Spleen (tissue), 11 donors: ENCODE measurements around the gene RAB1A. TPM values are rescaled to one million over a fixed set of nuclear protein-coding genes. Genes with fewer than 3 reads are reported as not detected.
A peak's percentile ranks its signal among the peaks of the same experiment; 100 is the strongest.

Source experiments
- DNase-seq: peaks from one replicate; pipeline ENCODE4 v3.0.0-alpha.2; 2020
- H3K27ac ChIP-seq, 8 donors: fragments of 200-600 bp; sonication (generic) in 7 of 8; 1 replicate in 4 of 8; 2 replicates in 4 of 8; pipeline versions ENCODE4 v1.5.0 to v1.8.0; 2016 to 2021; ENCODE audit warnings: inconsistent platforms in 4 of 8, mild to moderate bottlenecking in 4 of 8, moderate library complexity in 1 of 8
- H3K27me3 ChIP-seq, 7 donors: fragments of 200-600 bp; sonication (generic) in 6 of 7; replicated peaks in 1 of 7; 1 replicate in 4 of 7; 2 replicates in 3 of 7; pipeline versions ENCODE4 v1.5.0 to v1.8.0; 2016 to 2021; ENCODE audit warnings: inconsistent platforms in 3 of 7, mild to moderate bottlenecking in 1 of 7
- H3K36me3 ChIP-seq, 6 donors: fragments of 200-600 bp; sonication (generic) in 5 of 6; 1 replicate in 4 of 6; 2 replicates in 2 of 6; pipeline versions ENCODE4 v1.5.0 to v1.8.0; 2016 to 2021; ENCODE audit warnings: inconsistent platforms in 2 of 6
- H3K4me1 ChIP-seq, 6 donors: fragments of 200-600 bp; sonication (generic) in 5 of 6; 1 replicate in 3 of 6; 2 replicates in 3 of 6; pipeline versions ENCODE4 v1.5.0 to v1.8.0; 2016 to 2021; ENCODE audit warnings: inconsistent platforms in 3 of 6
- H3K4me3 ChIP-seq, 8 donors: fragments of 200-600 bp; sonication (generic) in 7 of 8; 1 replicate in 4 of 8; 2 replicates in 4 of 8; pipeline versions ENCODE4 v1.5.0 to v1.8.0; 2016 to 2021; ENCODE audit warnings: inconsistent platforms in 4 of 8, mild to moderate bottlenecking in 4 of 8, moderate library complexity in 2 of 8
- H3K9me3 ChIP-seq, 8 donors: fragments of 200-600 bp; sonication (generic) in 7 of 8; 1 replicate in 4 of 8; 2 replicates in 4 of 8; pipeline versions ENCODE4 v1.5.0 to v1.8.0; 2016 to 2021; ENCODE audit warnings: inconsistent platforms in 4 of 8
- CTCF ChIP-seq, 11 experiments: fragments of 200-600 bp in 7 of 11; fragments of 450-650 bp in 4 of 11; sonication (generic) in 4 of 11; IDR thresholded peaks in 8 of 11; conservative IDR thresholded peaks in 3 of 11; 1 replicate in 7 of 11; 2 replicates in 4 of 11; pipeline versions ENCODE4 v1.4.0 to v1.8.0; 2016 to 2021; ENCODE audit warnings: antibody characterized with exemption in 11 of 11, inconsistent platforms in 4 of 11, mild to moderate bottlenecking in 1 of 11
- POLR2A ChIP-seq, 3 donors: fragments of 450-650 bp; IDR thresholded peaks; one replicate each; pipeline ENCODE4 v1.5.1; 2017; ENCODE audit warnings: antibody characterized with exemption in 3 of 3, mild to moderate bottlenecking in 1 of 3
- POLR2AphosphoS5 ChIP-seq, 3 donors: sonication (generic); formaldehyde crosslinking; IDR thresholded peaks; one replicate each; pipeline ENCODE4 v1.5.1; 2017; ENCODE audit warnings: antibody characterized with exemption in 3 of 3
- WGBS, 5 donors: extraction: QIAGEN DNeasy Blood & Tissue Kit in 3 of 5; methylation state at CpG; one replicate each; pipeline versions ENCODE4 v1.1.5 to v1.1.7; 2013 to 2018; 5-methylcytosine and 5-hydroxymethylcytosine counted together
- intact Hi-C: fragments of 100-400 bp; cut with DNase I; formaldehyde crosslinking; loops from one replicate; pipeline ENCODE4 v1.15.0; 2023; ENCODE audit warnings: low total_unique reads
- polyA plus RNA-seq, 3 donors: library from polyadenylated mRNA; stranded (reverse); fragments of 200-250 nt; gene quantifications; one replicate each; pipeline ENCODE4 v1.2.1, GENCODE V29; 2013
- total RNA-seq, 7 donors: library from RNA; depleted of rRNA in 3 of 7; stranded (reverse); fragments of >200 nt in 3 of 7; fragmentation: NEBNext Ultra II Directional in 4 of 7; extraction: Animal tissue kit (Norgen Biotek cat#: 25700) in 4 of 7; gene quantifications; one replicate each; pipeline versions ENCODE4 v1.1.0 to v1.2.1, GENCODE V29; 2016 to 2021
- donor health status: healthy with polysubstance abuse.
- donor health status: DM: no; HTN: no; CAD: no; lungs with moderate emphysema.
- donor health status: DM: no; HTN: no; CAD: no.
- donor health status: Bipolar disorder and iron deficiency.
- donor health status: healthy.
- donor health status: DM: no; HTN: no; CAD: no.
- donor health status: DM: yes; HTN: yes; CAD: no.

RAB1A gene
- total and polyA plus RNA-seq, 10 donors = 47.7 to 101 (median 88.2) TPM

DNA sequence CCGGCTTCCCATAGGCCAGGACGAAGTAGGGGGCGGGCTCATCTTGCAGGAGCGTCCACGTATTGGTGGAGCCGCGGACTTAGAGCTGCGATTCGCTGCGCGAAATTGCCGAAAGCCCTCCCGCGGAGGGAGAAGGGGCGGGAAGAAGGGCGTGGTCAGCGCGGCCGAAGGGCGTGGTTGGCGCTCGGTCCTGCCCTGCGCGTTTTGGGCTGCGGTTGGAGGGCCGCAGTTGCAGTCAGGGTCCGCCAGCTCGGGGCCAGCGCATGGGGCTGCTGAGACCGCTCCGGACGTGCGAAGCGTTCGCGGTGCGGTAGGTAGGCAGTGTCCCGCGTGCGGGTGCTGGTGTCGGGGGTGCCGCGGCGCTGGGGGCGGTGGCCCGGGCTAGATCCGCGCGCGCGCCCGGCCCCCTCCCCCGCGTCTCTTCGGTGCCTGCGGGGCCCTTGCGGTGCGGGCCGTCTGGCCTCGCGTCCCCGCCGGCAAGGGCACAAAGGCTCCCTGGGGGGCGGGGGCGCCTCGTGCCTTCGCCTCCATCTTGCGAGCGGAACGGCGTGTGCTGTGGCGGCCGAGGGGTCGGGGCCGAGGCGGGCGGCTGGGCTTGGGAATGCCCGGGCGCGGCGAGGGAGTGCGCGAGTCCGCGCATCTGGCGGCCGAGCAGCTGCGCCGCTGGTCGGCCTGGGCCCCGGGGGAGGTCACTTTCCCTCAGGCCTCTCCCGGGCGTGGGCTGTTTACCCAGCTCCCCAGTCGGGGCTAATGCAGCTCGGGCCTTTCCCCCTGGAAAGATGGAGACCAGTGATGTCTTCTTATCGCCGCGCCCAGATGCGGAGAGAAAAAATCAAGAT is 73.5 kb downstream of the RAB1A start, which contains the start of gene CEP68:
Gene CEP68, plus strand, starts transcription at position 202 of the 839 bp plus-strand sequence. CDS start 13,029 bp downstream, outside the sequence.
- Histone ChIP-seq H3K4me3 (peak within 1 kb of the TSS; percentile 70 to 99 (median 94)), H3K9me3 (no peaks in the 10 kb centered on the region), H3K4me1 (peaks cover 40 to 86% (median 68%) of the 10 kb centered on the region in 6 donors), H3K27me3 (no peaks in the 10 kb centered on the region), H3K27ac (peak within 1 kb of the TSS; percentile 80 to 93 (median 91)), H3K36me3 (no peaks in the 10 kb centered on the region)
- intact Hi-C loops = no loop called here
- peak; percentile 98 for DNase-seq
- 0 to 1% (median 0%) methylated on average over 39 to 99 of the region's 99 CpGs for WGBS, 5 donors
- TF ChIP-seq POLR2A (IDR thresholded peaks at IDR 0.05) (peak in 2 of 3 donors; percentile 53 to 82), POLR2AphosphoS5 (IDR thresholded peaks at IDR 0.05) (peak; percentile 92 to 96 (median 95)), CTCF (IDR thresholded peaks at IDR 0.05 in 8 of 11, conservative IDR thresholded peaks at IDR 0.05 in 3 of 11) (peak in 3 of 11 experiments; percentile 20 to 30 (median 21))

DNA sequence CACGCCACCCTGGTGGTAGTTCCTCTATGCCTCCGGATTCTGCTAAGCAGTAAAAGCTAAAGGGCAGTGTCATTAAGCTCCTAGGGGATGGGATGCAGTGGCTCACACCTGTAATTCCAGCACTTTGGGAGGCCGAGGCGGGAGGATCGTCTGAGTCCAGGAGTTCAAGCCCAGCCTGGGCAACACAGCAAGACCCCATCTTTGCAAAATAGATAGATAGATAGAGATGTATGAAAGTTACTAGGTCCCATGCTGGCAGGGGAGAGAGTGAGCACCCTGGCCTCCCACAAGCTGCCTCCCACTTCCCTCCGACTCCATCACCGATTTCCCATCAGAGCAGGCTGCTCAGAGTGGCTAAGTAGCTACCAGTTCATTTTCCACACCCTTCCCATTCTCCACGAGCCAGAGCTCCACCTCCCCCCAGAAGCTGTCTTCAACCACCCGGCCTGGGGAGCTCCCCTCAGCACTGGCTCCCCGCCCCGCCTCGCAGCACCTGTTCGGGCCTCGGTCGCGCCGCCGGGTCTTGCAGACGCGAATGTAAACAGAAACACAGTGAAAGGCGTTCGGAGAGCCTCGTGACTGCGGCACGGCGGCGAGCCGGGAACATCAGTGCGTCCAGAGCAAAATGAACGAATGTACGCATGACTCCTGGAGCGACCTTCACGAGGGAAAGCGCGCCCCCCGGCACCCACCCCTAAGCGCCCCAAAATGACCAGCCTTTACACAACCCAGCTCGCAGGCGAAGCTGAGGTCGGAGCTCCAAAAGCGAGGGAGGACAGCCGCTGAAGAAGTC is 74.3 kb downstream of the RAB1A start:
- peak; percentile 95 for DNase-seq
- peak overlapping the region; percentile 80 to 93 (median 91) for H3K27ac ChIP-seq
- H3K36me3 ChIP-seq = no peaks in the 10 kb centered on the region
- H3K27me3 ChIP-seq = no peaks in the 10 kb centered on the region
- H3K4me1 ChIP-seq = peaks cover 40 to 78% (median 65%) of the 10 kb centered on the region in 6 donors
- 4 to 12% (median 6%) methylated on average over 33 to 42 of the region's 42 CpGs for WGBS, 5 donors
- H3K9me3 ChIP-seq = no peaks in the 10 kb centered on the region
- peak overlapping the region; percentile 70 to 99 (median 94) for H3K4me3 ChIP-seq
- TF ChIP-seq POLR2A (IDR thresholded peaks at IDR 0.05) (no peak), CTCF (IDR thresholded peaks at IDR 0.05 in 8 of 11, conservative IDR thresholded peaks at IDR 0.05 in 3 of 11) (peak in 1 of 11 experiments; percentile 4), POLR2AphosphoS5 (IDR thresholded peaks at IDR 0.05) (no peak)
- intact Hi-C loops = no loop called here

DNA sequence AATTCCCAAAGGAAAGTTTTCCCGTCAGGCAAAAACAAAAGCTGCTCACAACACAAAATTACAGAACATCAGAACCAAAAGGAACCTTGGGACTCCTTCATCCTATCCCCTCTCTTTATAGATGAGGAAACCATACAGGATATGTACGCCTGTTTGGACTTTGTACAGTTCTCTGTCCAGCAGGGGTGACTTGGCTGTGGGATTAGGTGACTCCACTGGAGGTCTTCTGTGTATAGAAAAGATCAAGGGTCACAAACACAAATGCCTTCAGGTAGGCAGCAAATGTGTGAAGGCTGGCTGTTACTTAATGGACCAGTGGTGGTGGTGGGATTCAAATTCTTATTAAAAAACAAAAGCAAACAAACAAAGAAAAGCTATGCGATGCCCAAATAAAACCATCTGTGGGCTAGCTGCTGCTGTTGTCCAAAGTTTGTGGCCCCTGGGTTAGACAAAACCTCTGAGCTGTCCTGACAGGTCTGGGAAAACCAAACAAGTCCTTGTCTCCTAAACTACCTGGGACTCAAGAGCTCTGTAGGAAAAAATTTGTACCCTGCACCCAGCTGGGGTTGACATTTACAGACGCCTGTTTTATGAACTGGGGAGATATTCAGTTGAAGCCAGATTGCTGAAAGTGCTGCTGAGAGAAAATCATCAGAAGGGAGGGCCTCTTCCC is 75.0 kb downstream of the RAB1A start:
- H3K36me3 ChIP-seq = no peaks in the 10 kb centered on the region
- WGBS, 5 donors = 74 to 83% (median 81%) methylated on average over 4 of the region's 4 CpGs
- H3K27me3 ChIP-seq = no peaks in the 10 kb centered on the region
- no peak for DNase-seq
- peak overlapping the region; percentile 80 to 93 (median 91) for H3K27ac ChIP-seq
- H3K4me1 ChIP-seq = peaks cover 40 to 70% (median 62%) of the 10 kb centered on the region in 6 donors
- intact Hi-C loops = no loop called here
- TF ChIP-seq POLR2A (IDR thresholded peaks at IDR 0.05) (no peak), CTCF (IDR thresholded peaks at IDR 0.05 in 8 of 11, conservative IDR thresholded peaks at IDR 0.05 in 3 of 11) (no peak), POLR2AphosphoS5 (IDR thresholded peaks at IDR 0.05) (no peak)
- peak overlapping the region in 7 of 8 donors; percentile 89 to 99 (median 94) for H3K4me3 ChIP-seq
- no peaks in the 10 kb centered on the region for H3K9me3 ChIP-seq
